ENCODE measurements around the gene CEACAM18. TPM values are rescaled to one million over a fixed set of nuclear protein-coding genes. Genes with fewer than 3 reads are reported as not detected.

Gene CEACAM18
- total and polyA plus RNA-seq, 9 donors = not detected

- no peak for DNase-seq
- Histone ChIP-seq H3K27ac (ENCODE audit: low read length) (no peak overlapping the region), H3K4me1 (ENCODE audit: control insufficient read depth, insufficient read depth, low read length) (no peaks in the 10 kb centered on the region), H3K9me3 (replicated peaks; ENCODE audit: control insufficient read depth, low read depth, low read length) (no peaks in the 10 kb centered on the region), H3K36me3 (ENCODE audit: control insufficient read depth, insufficient read depth, low read length) (no peaks in the 10 kb centered on the region), H3K27me3 (ENCODE audit: control insufficient read depth, insufficient read depth, low read length) (no peaks in the 10 kb centered on the region), H3K4me3 (ENCODE audit: low read length) (no peak overlapping the region)
- WGBS (ENCODE audit: insufficient coverage) = 85% methylated on average over 3 of the region's 6 CpGs
Measured at GRCh38 chr19:51507640-51508058, 29.3 kb downstream of the CEACAM18 start.

- DNase-seq = no peak
- Histone ChIP-seq H3K27ac (ENCODE audit: low read length) (no peak overlapping the region), H3K27me3 (ENCODE audit: control insufficient read depth, insufficient read depth, low read length) (no peaks in the 10 kb centered on the region), H3K4me3 (ENCODE audit: low read length) (no peak overlapping the region), H3K36me3 (ENCODE audit: control insufficient read depth, insufficient read depth, low read length) (no peaks in the 10 kb centered on the region), H3K9me3 (replicated peaks; ENCODE audit: control insufficient read depth, low read depth, low read length) (no peaks in the 10 kb centered on the region), H3K4me1 (ENCODE audit: control insufficient read depth, insufficient read depth, low read length) (no peaks in the 10 kb centered on the region)
- WGBS (ENCODE audit: insufficient coverage) = no CpG with 5 or more reads among the region's 3 CpGs
Measured at GRCh38 chr19:51508059-51508733, 29.9 kb downstream of the CEACAM18 start.

- Histone ChIP-seq H3K36me3 (ENCODE audit: control insufficient read depth, insufficient read depth, low read length) (no peaks in the 10 kb centered on the region), H3K4me3 (ENCODE audit: low read length) (no peak overlapping the region), H3K4me1 (ENCODE audit: control insufficient read depth, insufficient read depth, low read length) (no peaks in the 10 kb centered on the region), H3K27ac (ENCODE audit: low read length) (no peak overlapping the region), H3K9me3 (replicated peaks; ENCODE audit: control insufficient read depth, low read depth, low read length) (no peaks in the 10 kb centered on the region), H3K27me3 (ENCODE audit: control insufficient read depth, insufficient read depth, low read length) (no peaks in the 10 kb centered on the region)
- no peak for DNase-seq
- whole genome bisulfite sequencing (ENCODE audit: insufficient coverage) = 78% methylated on average over 3 of the region's 7 CpGs
Measured at GRCh38 chr19:51509823-51510660, 31.7 kb downstream of the CEACAM18 start.

GRCh38 chr19:51511353-51511752 is 33.0 kb downstream of the CEACAM18 start:
- Histone ChIP-seq H3K4me3 (ENCODE audit: low read length) (no peak overlapping the region), H3K27ac (ENCODE audit: low read length) (no peak overlapping the region), H3K4me1 (ENCODE audit: control insufficient read depth, insufficient read depth, low read length) (no peaks in the 10 kb centered on the region), H3K36me3 (ENCODE audit: control insufficient read depth, insufficient read depth, low read length) (no peaks in the 10 kb centered on the region), H3K9me3 (replicated peaks; ENCODE audit: control insufficient read depth, low read depth, low read length) (no peaks in the 10 kb centered on the region), H3K27me3 (ENCODE audit: control insufficient read depth, insufficient read depth, low read length) (no peaks in the 10 kb centered on the region)
- DNase-seq = no peak
- WGBS (ENCODE audit: insufficient coverage) = 10% methylated on average over 4 of the region's 6 CpGs

GRCh38 chr19:51513968-51514367 is 35.6 kb downstream of the CEACAM18 start:
- no peaks in the 10 kb centered on the region for H3K4me1 ChIP-seq (ENCODE audit: control insufficient read depth, insufficient read depth, low read length)
- no peaks in the 10 kb centered on the region for H3K27me3 ChIP-seq (ENCODE audit: control insufficient read depth, insufficient read depth, low read length)
- no peaks in the 10 kb centered on the region for H3K9me3 ChIP-seq (replicated peaks; ENCODE audit: control insufficient read depth, low read depth, low read length)
- H3K36me3 ChIP-seq (ENCODE audit: control insufficient read depth, insufficient read depth, low read length) = no peaks in the 10 kb centered on the region
- WGBS (ENCODE audit: insufficient coverage) = no CpG with 5 or more reads among the region's 2 CpGs
- H3K4me3 ChIP-seq (ENCODE audit: low read length) = no peak overlapping the region
- DNase-seq = no peak
- no peak overlapping the region for H3K27ac ChIP-seq (ENCODE audit: low read length)

- Histone ChIP-seq H3K27me3 (ENCODE audit: control insufficient read depth, insufficient read depth, low read length) (no peaks in the 10 kb centered on the region), H3K4me1 (ENCODE audit: control insufficient read depth, insufficient read depth, low read length) (no peaks in the 10 kb centered on the region), H3K4me3 (ENCODE audit: low read length) (no peak overlapping the region), H3K9me3 (replicated peaks; ENCODE audit: control insufficient read depth, low read depth, low read length) (no peaks in the 10 kb centered on the region), H3K36me3 (ENCODE audit: control insufficient read depth, insufficient read depth, low read length) (no peaks in the 10 kb centered on the region), H3K27ac (ENCODE audit: low read length) (no peak overlapping the region)
- 0% methylated on average over 1 of the region's 3 CpGs for WGBS (ENCODE audit: insufficient coverage)
- peak; percentile 48 for DNase-seq
Measured at GRCh38 chr19:51514866-51515481, 36.6 kb downstream of the CEACAM18 start.

- Histone ChIP-seq H3K36me3 (ENCODE audit: control insufficient read depth, insufficient read depth, low read length) (no peaks in the 10 kb centered on the region), H3K9me3 (replicated peaks; ENCODE audit: control insufficient read depth, low read depth, low read length) (no peaks in the 10 kb centered on the region), H3K4me3 (ENCODE audit: low read length) (no peak overlapping the region), H3K27me3 (ENCODE audit: control insufficient read depth, insufficient read depth, low read length) (no peaks in the 10 kb centered on the region), H3K27ac (ENCODE audit: low read length) (no peak overlapping the region), H3K4me1 (ENCODE audit: control insufficient read depth, insufficient read depth, low read length) (no peaks in the 10 kb centered on the region)
- no peak for DNase-seq
- no CpG with 5 or more reads among the region's 2 CpGs for WGBS (ENCODE audit: insufficient coverage)
Measured at GRCh38 chr19:51520728-51521127, 42.4 kb downstream of the CEACAM18 start.

- no peak for DNase-seq
- Histone ChIP-seq H3K9me3 (replicated peaks; ENCODE audit: control insufficient read depth, low read depth, low read length) (no peaks in the 10 kb centered on the region), H3K4me1 (ENCODE audit: control insufficient read depth, insufficient read depth, low read length) (no peaks in the 10 kb centered on the region), H3K27ac (ENCODE audit: low read length) (no peak overlapping the region), H3K27me3 (ENCODE audit: control insufficient read depth, insufficient read depth, low read length) (no peaks in the 10 kb centered on the region), H3K36me3 (ENCODE audit: control insufficient read depth, insufficient read depth, low read length) (no peaks in the 10 kb centered on the region), H3K4me3 (ENCODE audit: low read length) (no peak overlapping the region)
- no CpG with 5 or more reads among the region's 2 CpGs for WGBS (ENCODE audit: insufficient coverage)
Measured at GRCh38 chr19:51521357-51521756, 43.0 kb downstream of the CEACAM18 start.

GRCh38 chr19:51521781-51522180 is 43.4 kb downstream of the CEACAM18 start:
- H3K4me3 ChIP-seq (ENCODE audit: low read length) = no peak overlapping the region
- DNase-seq = no peak
- H3K4me1 ChIP-seq (ENCODE audit: control insufficient read depth, insufficient read depth, low read length) = no peaks in the 10 kb centered on the region
- H3K9me3 ChIP-seq (replicated peaks; ENCODE audit: control insufficient read depth, low read depth, low read length) = no peaks in the 10 kb centered on the region
- H3K27ac ChIP-seq (ENCODE audit: low read length) = no peak overlapping the region
- 33% methylated on average over 1 of the region's 2 CpGs for WGBS (ENCODE audit: insufficient coverage)
- no peaks in the 10 kb centered on the region for H3K27me3 ChIP-seq (ENCODE audit: control insufficient read depth, insufficient read depth, low read length)
- no peaks in the 10 kb centered on the region for H3K36me3 ChIP-seq (ENCODE audit: control insufficient read depth, insufficient read depth, low read length)

- 79% methylated on average over 8 of the region's 8 CpGs for WGBS (ENCODE audit: insufficient coverage)
- Histone ChIP-seq H3K4me1 (ENCODE audit: control insufficient read depth, insufficient read depth, low read length) (no peaks in the 10 kb centered on the region), H3K36me3 (ENCODE audit: control insufficient read depth, insufficient read depth, low read length) (no peaks in the 10 kb centered on the region), H3K27ac (ENCODE audit: low read length) (no peak overlapping the region), H3K4me3 (ENCODE audit: low read length) (no peak overlapping the region), H3K9me3 (replicated peaks; ENCODE audit: control insufficient read depth, low read depth, low read length) (no peaks in the 10 kb centered on the region), H3K27me3 (ENCODE audit: control insufficient read depth, insufficient read depth, low read length) (no peaks in the 10 kb centered on the region)
- DNase-seq = no peak
Measured at GRCh38 chr19:51524666-51525264, 46.4 kb downstream of the CEACAM18 start.
